A673 (cell line): Measurements from ENCODE around the gene NPHP4.

ENCODE experiments used
- EZH2 ChIP-seq: fragments of 200-600 bp; sonication (generic); IDR thresholded peaks from 2 replicates; pipeline ENCODE4 v1.6.1; 2017; ENCODE audit warnings: borderline replicate concordance, low read depth, mild to moderate bottlenecking, mixed read lengths, antibody characterized with exemption, low read length; ENCODE audit not compliant: poor library complexity, severe bottlenecking
- TF ChIP-seq, protein P1 (sequence below): fragments of 300-800, 200-600 bp; sonication (generic); conservative IDR thresholded peaks from 2 replicates; pipeline ENCODE4 v1.5.1; 2017; ENCODE audit warnings: low read depth, mild to moderate bottlenecking, antibody characterized with exemption, low read length, moderate library complexity, mixed read lengths

- TF ChIP-seq, protein P1, sequence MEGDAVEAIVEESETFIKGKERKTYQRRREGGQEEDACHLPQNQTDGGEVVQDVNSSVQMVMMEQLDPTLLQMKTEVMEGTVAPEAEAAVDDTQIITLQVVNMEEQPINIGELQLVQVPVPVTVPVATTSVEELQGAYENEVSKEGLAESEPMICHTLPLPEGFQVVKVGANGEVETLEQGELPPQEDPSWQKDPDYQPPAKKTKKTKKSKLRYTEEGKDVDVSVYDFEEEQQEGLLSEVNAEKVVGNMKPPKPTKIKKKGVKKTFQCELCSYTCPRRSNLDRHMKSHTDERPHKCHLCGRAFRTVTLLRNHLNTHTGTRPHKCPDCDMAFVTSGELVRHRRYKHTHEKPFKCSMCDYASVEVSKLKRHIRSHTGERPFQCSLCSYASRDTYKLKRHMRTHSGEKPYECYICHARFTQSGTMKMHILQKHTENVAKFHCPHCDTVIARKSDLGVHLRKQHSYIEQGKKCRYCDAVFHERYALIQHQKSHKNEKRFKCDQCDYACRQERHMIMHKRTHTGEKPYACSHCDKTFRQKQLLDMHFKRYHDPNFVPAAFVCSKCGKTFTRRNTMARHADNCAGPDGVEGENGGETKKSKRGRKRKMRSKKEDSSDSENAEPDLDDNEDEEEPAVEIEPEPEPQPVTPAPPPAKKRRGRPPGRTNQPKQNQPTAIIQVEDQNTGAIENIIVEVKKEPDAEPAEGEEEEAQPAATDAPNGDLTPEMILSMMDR: no peak
- no peak for TF ChIP-seq EZH2
These were observed 14.7 kb upstream of the NPHP4 start for GRCh38 chr1:6006882-6007281.
